ENCODE results near the gene NKIRAS2. TPM values are rescaled to one million over a fixed set of nuclear protein-coding genes. Genes with fewer than 3 reads are reported as not detected.

Gene NKIRAS2
- polyA plus RNA-seq, 1 of the 3 experiments (the other 2 are of a cell fraction), result 91.8 TPM

- peaks cover 80 to 96% of the 10 kb centered on the region in 2 experiments for H3K36me3 ChIP-seq (replicated peaks in 1 of 2; ENCODE audit: control insufficient read depth in 1 of 2, insufficient read depth in 2 of 2, low read length in 1 of 2)
- ChIA-PET CTCF (no interaction called here), POLR2A (no interaction called here)
- DNase-seq, result no peak
- no peaks in the 10 kb centered on the region for H3K4me1 ChIP-seq (ENCODE audit: control insufficient read depth in 1 of 2, insufficient read depth in 2 of 2, low read depth in 1 of 2, low read length in 1 of 2)
- peaks cover 14% of the 10 kb centered on the region; the same call in 1 of the 2 replicates for H3K79me2 ChIP-seq (ENCODE audit: insufficient read depth)
- H3K9me3 ChIP-seq, result no peaks in the 10 kb centered on the region
- 80% methylated on average over 3 of the region's 3 CpGs for WGBS (ENCODE audit: low lambda C conversion rate)
- no peaks in the 10 kb centered on the region for H3K27me3 ChIP-seq (ENCODE audit: insufficient read depth)
- no peak overlapping the region for H3K27ac ChIP-seq (ENCODE audit: low read depth in 2 of 2, low read length in 1 of 2)
- no peak overlapping the region for H3K4me2 ChIP-seq
- H3K9me2 ChIP-seq, result no peaks in the 10 kb centered on the region
- no peaks in the 10 kb centered on the region for H4K20me1 ChIP-seq (ENCODE audit: insufficient read depth)
- no peak overlapping the region for H2AFZ ChIP-seq (ENCODE audit: low read depth)
- no peak overlapping the region for H3K9ac ChIP-seq
- TF ChIP-seq EP300 (IDR thresholded peaks at IDR 0.05; ENCODE audit: borderline replicate concordance in 1 of 2, low read depth in 1 of 2, low read length in 1 of 2) (no peak), SMC3 (IDR thresholded peaks at IDR 0.05; ENCODE audit: low read depth, low read length) (no peak), FOXM1 (IDR thresholded peaks at IDR 0.05; ENCODE audit: low read depth) (no peak), ZBTB33 (IDR thresholded peaks at IDR 0.05; ENCODE audit: borderline replicate concordance, low read depth) (no peak), GABPA (IDR thresholded peaks at IDR 0.05; ENCODE audit: low read depth) (no peak), MAX (IDR thresholded peaks at IDR 0.05; ENCODE audit: low read depth) (no peak), TCF12 (IDR thresholded peaks at IDR 0.05) (no peak), IRF3 (IDR thresholded peaks at IDR 0.05; ENCODE audit: low read depth, low read length) (no peak), YY1 (IDR thresholded peaks at IDR 0.05; ENCODE audit: low read depth) (no peak)
- peaks cover 4% of the 10 kb centered on the region for H3F3A ChIP-seq (replicated peaks; ENCODE audit: insufficient read depth)
- H3K4me3 ChIP-seq (ENCODE audit: low read depth in 2 of 2, low read length in 1 of 2), result no peak overlapping the region
Measured at GRCh38 chr17:41992576-41992975, 27.3 kb upstream of the NKIRAS2 start.

- peaks cover 4% of the 10 kb centered on the region for H3F3A ChIP-seq (replicated peaks; ENCODE audit: insufficient read depth)
- no peak overlapping the region for H3K4me2 ChIP-seq
- ChIA-PET POLR2A (no interaction called here), CTCF (interaction anchor here (0.8 to 1.0 kb wide), 2 partner anchors 17 to 34 kb away, joined by 3 to 5 read pairs; no protein-coding TSS in a partner anchor)
- H3K9ac ChIP-seq, result no peak overlapping the region
- H4K20me1 ChIP-seq (ENCODE audit: insufficient read depth), result peaks cover 1% of the 10 kb centered on the region
- no peaks in the 10 kb centered on the region for H3K9me2 ChIP-seq
- H3K27ac ChIP-seq (ENCODE audit: low read depth in 2 of 2, low read length in 1 of 2), result no peak overlapping the region
- DNase-seq, result no peak
- H3K4me1 ChIP-seq (ENCODE audit: control insufficient read depth in 1 of 2, insufficient read depth in 2 of 2, low read depth in 1 of 2, low read length in 1 of 2), result no peaks in the 10 kb centered on the region
- peaks cover 30% of the 10 kb centered on the region for H3K79me2 ChIP-seq (ENCODE audit: insufficient read depth)
- TF ChIP-seq CHD2 (IDR thresholded peaks at IDR 0.05; ENCODE audit: low read length, partially characterized antibody), result no peak
- no peak for TF ChIP-seq IRF3 (IDR thresholded peaks at IDR 0.05; ENCODE audit: low read depth, low read length)
- no peak for TF ChIP-seq YY1 (IDR thresholded peaks at IDR 0.05; ENCODE audit: low read depth)
- TF ChIP-seq RAD21 (IDR thresholded peaks at IDR 0.05; ENCODE audit: low read length), result no peak
- no peak for TF ChIP-seq EP300 (IDR thresholded peaks at IDR 0.05; ENCODE audit: borderline replicate concordance in 1 of 2, low read depth in 1 of 2, low read length in 1 of 2)
- TF ChIP-seq NRF1 (IDR thresholded peaks at IDR 0.05; ENCODE audit: low read depth, low read length), result no peak
- TF ChIP-seq REST (IDR thresholded peaks at IDR 0.05; ENCODE audit: low read depth, low read length), result no peak
- no peak for TF ChIP-seq USF2 (IDR thresholded peaks at IDR 0.05; ENCODE audit: borderline replicate concordance, low read depth, low read length)
- no peak for TF ChIP-seq PBX3 (IDR thresholded peaks at IDR 0.05)
- no peak for TF ChIP-seq SMC3 (IDR thresholded peaks at IDR 0.05; ENCODE audit: low read depth, low read length)
- no peak overlapping the region for H3K4me3 ChIP-seq (ENCODE audit: low read depth in 2 of 2, low read length in 1 of 2)
- H3K9me3 ChIP-seq, result no peaks in the 10 kb centered on the region
- peaks cover 59 to 78% of the 10 kb centered on the region in 2 experiments for H3K36me3 ChIP-seq (replicated peaks in 1 of 2; ENCODE audit: control insufficient read depth in 1 of 2, insufficient read depth in 2 of 2, low read length in 1 of 2)
- WGBS (ENCODE audit: low lambda C conversion rate), result 96% methylated on average over 2 of the region's 2 CpGs
- H3K27me3 ChIP-seq (ENCODE audit: insufficient read depth), result no peaks in the 10 kb centered on the region
- H2AFZ ChIP-seq (ENCODE audit: low read depth), result no peak overlapping the region
Measured at GRCh38 chr17:41996855-41997164, 23.1 kb upstream of the NKIRAS2 start.

Data from SK-N-SH (cell line).